Ovary (tissue), 3 donors: Measurements from ENCODE around the gene CPVL.

Experiments used
- POLR2A ChIP-seq: fragments of 450-650 bp; IDR thresholded peaks from one replicate; pipeline ENCODE4 v1.6.1; 2017; ENCODE audit warnings: antibody characterized with exemption, mild to moderate bottlenecking, moderate library complexity
- TF ChIP-seq, protein P1 (sequence below), 3 donors: fragments of 450-650 bp in 2 of 3; fragments of 200-600 bp in 1 of 3; IDR thresholded peaks; one replicate each; pipeline versions ENCODE4 v1.5.1 to v1.8.0; 2016 to 2022; ENCODE audit warnings: antibody characterized with exemption in 3 of 3, mild to moderate bottlenecking in 1 of 3
- donor health status: DM: no; HTN: no; CAD: no.

DNA sequence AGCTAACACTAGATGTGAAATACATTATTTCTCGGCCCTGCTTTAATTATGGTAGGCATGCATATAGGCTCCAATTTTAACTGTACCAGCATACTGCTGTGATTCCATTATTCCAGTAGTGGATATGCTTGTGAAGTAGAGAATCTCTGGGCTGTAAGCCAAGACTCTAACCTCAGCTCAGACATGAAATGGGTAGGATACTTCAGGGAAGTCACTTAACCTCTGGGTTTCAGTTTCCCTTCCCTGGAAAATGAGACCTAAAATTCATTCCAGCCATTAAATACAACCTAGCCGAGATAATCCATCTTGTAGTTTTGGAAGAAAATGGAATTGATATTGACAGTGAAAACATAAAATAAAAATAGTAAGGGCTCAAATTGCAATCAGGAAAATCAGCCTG is 128.6 kb downstream of the CPVL start:
- no peak for TF ChIP-seq POLR2A
- TF ChIP-seq, protein P1, sequence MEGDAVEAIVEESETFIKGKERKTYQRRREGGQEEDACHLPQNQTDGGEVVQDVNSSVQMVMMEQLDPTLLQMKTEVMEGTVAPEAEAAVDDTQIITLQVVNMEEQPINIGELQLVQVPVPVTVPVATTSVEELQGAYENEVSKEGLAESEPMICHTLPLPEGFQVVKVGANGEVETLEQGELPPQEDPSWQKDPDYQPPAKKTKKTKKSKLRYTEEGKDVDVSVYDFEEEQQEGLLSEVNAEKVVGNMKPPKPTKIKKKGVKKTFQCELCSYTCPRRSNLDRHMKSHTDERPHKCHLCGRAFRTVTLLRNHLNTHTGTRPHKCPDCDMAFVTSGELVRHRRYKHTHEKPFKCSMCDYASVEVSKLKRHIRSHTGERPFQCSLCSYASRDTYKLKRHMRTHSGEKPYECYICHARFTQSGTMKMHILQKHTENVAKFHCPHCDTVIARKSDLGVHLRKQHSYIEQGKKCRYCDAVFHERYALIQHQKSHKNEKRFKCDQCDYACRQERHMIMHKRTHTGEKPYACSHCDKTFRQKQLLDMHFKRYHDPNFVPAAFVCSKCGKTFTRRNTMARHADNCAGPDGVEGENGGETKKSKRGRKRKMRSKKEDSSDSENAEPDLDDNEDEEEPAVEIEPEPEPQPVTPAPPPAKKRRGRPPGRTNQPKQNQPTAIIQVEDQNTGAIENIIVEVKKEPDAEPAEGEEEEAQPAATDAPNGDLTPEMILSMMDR (IDR thresholded peaks at IDR 0.05) = no peak
